ENCODE measurements around the gene FBP1.

FBP1 gene

DNA sequence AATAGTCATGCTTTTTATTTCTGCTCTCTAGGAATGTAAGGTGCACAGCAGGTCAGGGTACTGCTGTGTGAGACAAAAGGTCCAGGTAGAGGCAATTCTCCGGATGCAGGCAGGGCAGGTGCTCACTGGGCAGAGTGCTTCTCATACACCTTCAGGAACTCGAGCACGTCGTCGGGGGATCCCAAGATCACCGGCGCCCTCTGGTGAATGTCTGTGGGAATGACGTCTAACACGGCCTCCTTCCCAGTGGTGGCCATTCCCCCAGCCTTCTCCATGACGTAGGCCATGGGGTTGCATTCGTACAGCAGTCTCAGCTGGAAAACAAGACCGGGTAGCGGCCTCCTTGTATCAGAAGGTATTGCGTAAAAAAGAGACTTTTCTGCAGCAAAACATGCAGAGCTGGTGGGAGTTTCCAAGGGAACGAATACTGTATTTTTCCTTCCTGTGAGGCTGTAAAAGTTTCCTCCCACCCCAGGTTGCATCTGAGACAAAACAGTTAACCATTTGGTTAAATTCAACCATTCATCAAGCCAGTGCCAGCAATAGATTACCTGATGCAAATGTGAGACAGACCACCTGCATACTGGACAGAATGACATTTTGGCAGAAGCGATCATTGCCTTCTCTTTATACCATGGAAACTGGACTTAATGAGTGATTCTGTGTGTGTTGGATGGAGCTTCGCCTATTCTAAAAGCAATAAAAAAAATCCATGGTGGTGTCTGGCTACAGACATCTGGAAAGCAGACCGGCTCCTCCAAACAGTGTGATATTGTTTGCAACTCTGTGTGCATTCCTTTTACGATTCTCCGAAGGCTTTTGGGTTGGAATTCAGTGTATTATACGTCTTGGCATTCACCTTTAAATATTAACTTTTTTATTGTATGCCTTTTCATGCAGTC is 35.8 kb downstream of the FBP1 start:
- TF ChIP-seq, protein P1, sequence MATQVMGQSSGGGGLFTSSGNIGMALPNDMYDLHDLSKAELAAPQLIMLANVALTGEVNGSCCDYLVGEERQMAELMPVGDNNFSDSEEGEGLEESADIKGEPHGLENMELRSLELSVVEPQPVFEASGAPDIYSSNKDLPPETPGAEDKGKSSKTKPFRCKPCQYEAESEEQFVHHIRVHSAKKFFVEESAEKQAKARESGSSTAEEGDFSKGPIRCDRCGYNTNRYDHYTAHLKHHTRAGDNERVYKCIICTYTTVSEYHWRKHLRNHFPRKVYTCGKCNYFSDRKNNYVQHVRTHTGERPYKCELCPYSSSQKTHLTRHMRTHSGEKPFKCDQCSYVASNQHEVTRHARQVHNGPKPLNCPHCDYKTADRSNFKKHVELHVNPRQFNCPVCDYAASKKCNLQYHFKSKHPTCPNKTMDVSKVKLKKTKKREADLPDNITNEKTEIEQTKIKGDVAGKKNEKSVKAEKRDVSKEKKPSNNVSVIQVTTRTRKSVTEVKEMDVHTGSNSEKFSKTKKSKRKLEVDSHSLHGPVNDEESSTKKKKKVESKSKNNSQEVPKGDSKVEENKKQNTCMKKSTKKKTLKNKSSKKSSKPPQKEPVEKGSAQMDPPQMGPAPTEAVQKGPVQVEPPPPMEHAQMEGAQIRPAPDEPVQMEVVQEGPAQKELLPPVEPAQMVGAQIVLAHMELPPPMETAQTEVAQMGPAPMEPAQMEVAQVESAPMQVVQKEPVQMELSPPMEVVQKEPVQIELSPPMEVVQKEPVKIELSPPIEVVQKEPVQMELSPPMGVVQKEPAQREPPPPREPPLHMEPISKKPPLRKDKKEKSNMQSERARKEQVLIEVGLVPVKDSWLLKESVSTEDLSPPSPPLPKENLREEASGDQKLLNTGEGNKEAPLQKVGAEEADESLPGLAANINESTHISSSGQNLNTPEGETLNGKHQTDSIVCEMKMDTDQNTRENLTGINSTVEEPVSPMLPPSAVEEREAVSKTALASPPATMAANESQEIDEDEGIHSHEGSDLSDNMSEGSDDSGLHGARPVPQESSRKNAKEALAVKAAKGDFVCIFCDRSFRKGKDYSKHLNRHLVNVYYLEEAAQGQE (IDR thresholded peaks at IDR 0.05; ENCODE audit: insufficient read depth in 1 of 2, low read depth in 2 of 2, low read length in 2 of 2), result no peak
- no peak for TF ChIP-seq SIN3A (IDR thresholded peaks at IDR 0.05; ENCODE audit: borderline replicate concordance, insufficient read depth, low read length)
- TF ChIP-seq FOXP2 (optimal IDR thresholded peaks at IDR 0.05; ENCODE audit: borderline replicate concordance, extremely low read depth, extremely low read length, insufficient read depth), result no peak
- TF ChIP-seq TAF1 (IDR thresholded peaks at IDR 0.05; ENCODE audit: borderline replicate concordance, insufficient read depth, low read length), result no peak
- TF ChIP-seq POLR2AphosphoS5 (IDR thresholded peaks at IDR 0.05; ENCODE audit: low read depth, low read length), result no peak

DNA sequence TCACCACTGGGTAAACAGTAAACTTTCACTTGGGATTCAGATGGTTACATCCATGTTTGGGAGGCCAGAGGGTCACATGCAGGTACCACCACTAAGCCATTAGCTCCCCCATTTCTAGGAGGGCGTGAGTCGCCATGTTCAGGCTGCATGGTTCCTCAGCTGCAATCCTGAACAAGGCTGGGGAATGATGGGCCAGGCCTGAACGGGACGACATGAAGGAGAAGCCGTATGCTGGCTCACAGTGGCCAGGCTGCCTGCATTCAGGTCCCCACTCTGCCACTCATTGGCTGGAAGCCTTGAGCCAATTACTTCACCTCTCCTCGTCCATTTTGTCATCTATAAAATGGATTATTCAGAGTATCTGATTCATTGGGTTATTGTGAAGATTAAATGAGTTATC is 36.7 kb downstream of the FBP1 start:
- TF ChIP-seq TAF1 (IDR thresholded peaks at IDR 0.05; ENCODE audit: borderline replicate concordance, insufficient read depth, low read length) (no peak), FOXP2 (optimal IDR thresholded peaks at IDR 0.05; ENCODE audit: borderline replicate concordance, extremely low read depth, extremely low read length, insufficient read depth) (no peak), POLR2AphosphoS5 (IDR thresholded peaks at IDR 0.05; ENCODE audit: low read depth, low read length) (no peak), SIN3A (IDR thresholded peaks at IDR 0.05; ENCODE audit: borderline replicate concordance, insufficient read depth, low read length) (no peak)
- TF ChIP-seq, protein P1 (IDR thresholded peaks at IDR 0.05; ENCODE audit: insufficient read depth in 1 of 2, low read depth in 2 of 2, low read length in 2 of 2), result no peak

DNA sequence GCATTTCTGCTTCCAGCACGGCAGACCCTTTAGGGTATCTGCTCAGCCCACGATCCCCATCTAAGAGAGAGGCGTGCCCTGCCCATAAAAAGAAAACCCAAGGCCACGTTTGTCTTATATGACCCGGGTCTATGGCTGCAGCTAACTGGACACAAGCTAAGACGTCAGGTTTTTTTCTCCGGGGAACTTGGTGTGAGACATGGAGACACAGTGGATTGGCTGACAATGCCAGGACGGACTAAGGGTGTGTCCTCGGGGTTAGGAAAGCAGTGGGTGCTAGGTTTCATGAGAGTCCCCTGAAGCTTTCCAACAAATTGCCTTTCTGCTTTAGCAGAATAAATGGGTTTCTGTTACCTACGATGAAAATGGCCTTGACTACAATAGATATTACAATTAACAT is 38.6 kb downstream of the FBP1 start:
- TF ChIP-seq, protein P1 (IDR thresholded peaks at IDR 0.05; ENCODE audit: insufficient read depth in 1 of 2, low read depth in 2 of 2, low read length in 2 of 2), result no peak
- no peak for TF ChIP-seq POLR2AphosphoS5 (IDR thresholded peaks at IDR 0.05; ENCODE audit: low read depth, low read length)
- no peak for TF ChIP-seq FOXP2 (optimal IDR thresholded peaks at IDR 0.05; ENCODE audit: borderline replicate concordance, extremely low read depth, extremely low read length, insufficient read depth)
- TF ChIP-seq TAF1 (IDR thresholded peaks at IDR 0.05; ENCODE audit: borderline replicate concordance, insufficient read depth, low read length), result no peak
- no peak for TF ChIP-seq SIN3A (IDR thresholded peaks at IDR 0.05; ENCODE audit: borderline replicate concordance, insufficient read depth, low read length)

DNA sequence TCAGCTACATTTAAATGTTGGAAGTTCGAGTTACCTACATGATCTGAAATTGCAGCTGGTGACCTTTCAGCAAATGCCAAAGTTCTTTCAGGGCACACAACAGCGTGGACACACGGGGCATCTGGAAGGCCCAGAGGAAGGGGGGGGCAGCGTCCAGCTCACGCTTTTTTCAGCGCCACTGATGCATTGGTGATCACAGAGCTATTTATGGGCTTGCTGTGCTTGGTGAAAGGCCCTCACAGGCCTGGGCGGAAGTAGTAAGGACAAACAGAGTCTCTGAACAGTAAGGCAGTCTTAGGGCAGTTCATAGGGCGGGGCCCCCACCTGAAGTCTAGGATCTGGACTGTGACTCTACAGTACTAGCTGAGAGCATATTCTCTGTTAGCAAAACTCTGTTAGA is 39.1 kb downstream of the FBP1 start:
- no peak for TF ChIP-seq TAF1 (IDR thresholded peaks at IDR 0.05; ENCODE audit: borderline replicate concordance, insufficient read depth, low read length)
- TF ChIP-seq FOXP2 (optimal IDR thresholded peaks at IDR 0.05; ENCODE audit: borderline replicate concordance, extremely low read depth, extremely low read length, insufficient read depth), result no peak

DNA sequence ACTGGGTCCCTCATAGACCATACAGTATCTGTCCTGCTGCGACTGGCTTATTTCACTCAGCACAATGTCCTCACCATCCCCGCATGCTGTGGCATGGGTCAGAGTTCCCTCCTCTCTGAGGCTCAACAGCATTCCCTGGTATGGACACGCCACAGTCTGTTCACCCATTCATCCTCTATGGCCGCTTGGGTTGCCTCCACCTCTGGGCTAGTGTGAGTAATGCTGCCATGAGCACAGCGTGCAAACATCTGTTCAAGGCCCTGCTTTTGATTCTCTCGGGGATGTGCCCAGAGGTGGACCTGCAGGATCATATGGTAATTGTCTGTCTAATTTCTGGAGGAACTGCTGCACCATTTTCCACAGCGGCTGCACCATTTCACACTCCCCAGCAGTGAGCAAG is 40.2 kb downstream of the FBP1 start:
- TF ChIP-seq TAF1 (IDR thresholded peaks at IDR 0.05; ENCODE audit: borderline replicate concordance, insufficient read depth, low read length) (no peak), SIN3A (IDR thresholded peaks at IDR 0.05; ENCODE audit: borderline replicate concordance, insufficient read depth, low read length) (no peak), POLR2AphosphoS5 (IDR thresholded peaks at IDR 0.05; ENCODE audit: low read depth, low read length) (no peak), FOXP2 (optimal IDR thresholded peaks at IDR 0.05; ENCODE audit: borderline replicate concordance, extremely low read depth, extremely low read length, insufficient read depth) (no peak)
- TF ChIP-seq, protein P1 (IDR thresholded peaks at IDR 0.05; ENCODE audit: insufficient read depth in 1 of 2, low read depth in 2 of 2, low read length in 2 of 2), result no peak
